MM.1S (cell line): ENCODE measurements around the gene LMAN2L.

ENCODE experiments used
- DNase-seq: peaks from one replicate; pipeline ENCODE4 v3.0.0-alpha.2; 2015
- H2AFZ ChIP-seq: fragments of 300-600 bp; sonication (generic); 2 replicates; pipeline ENCODE4 v1.6.0; 2016; ENCODE audit warnings: antibody characterized with exemption, low read length
- H3F3A ChIP-seq: fragments of 300-600 bp; sonication (generic); 2 replicates; pipeline ENCODE4 v1.6.1; 2016; ENCODE audit warnings: mild to moderate bottlenecking, antibody characterized with exemption, low read length, moderate library complexity, mixed read lengths; ENCODE audit not compliant: insufficient read depth
- H3K27ac ChIP-seq: fragments of 300-600 bp; sonication (generic); 2 replicates; pipeline ENCODE4 v1.5.1; 2016; ENCODE audit warnings: mild to moderate bottlenecking, low read length
- H3K27me3 ChIP-seq: fragments of 300-600 bp; sonication (generic); replicated peaks from 2 replicates; pipeline ENCODE4 v1.6.0; 2016; ENCODE audit warnings: low read length; ENCODE audit not compliant: insufficient read depth
- H3K36me3 ChIP-seq: fragments of 300-600 bp; sonication (generic); replicated peaks from 2 replicates; pipeline ENCODE4 v1.6.1; 2016; ENCODE audit warnings: mild to moderate bottlenecking, low read length, mixed read lengths; ENCODE audit not compliant: insufficient read depth
- H3K4me1 ChIP-seq: fragments of 300-600 bp; sonication (generic); 2 replicates; pipeline ENCODE4 v1.6.1; 2016; ENCODE audit warnings: low read length, mixed read lengths
- H3K4me2 ChIP-seq: fragments of 300-600 bp; sonication (generic); 2 replicates; pipeline ENCODE4 v1.6.0; 2016; ENCODE audit warnings: low read depth, low read length
- H3K4me3 ChIP-seq: fragments of 300-600 bp; sonication (generic); 2 replicates; pipeline ENCODE4 v1.5.1; 2016; ENCODE audit warnings: low read length, mixed read lengths
- H3K79me2 ChIP-seq: fragments of 300-600 bp; sonication (generic); 2 replicates; pipeline ENCODE4 v1.6.1; 2016; ENCODE audit warnings: mixed run types, low read length, mixed read lengths
- H3K9ac ChIP-seq: fragments of 300-600 bp; sonication (generic); 2 replicates; pipeline ENCODE4 v1.6.1; 2016; ENCODE audit warnings: low read length, mixed read lengths
- H3K9me2 ChIP-seq: fragments of 300-600 bp; sonication (generic); replicated peaks from 2 replicates; pipeline ENCODE4 v1.6.1; 2016; ENCODE audit warnings: mild to moderate bottlenecking, low read length, mixed read lengths; ENCODE audit not compliant: insufficient read depth
- H3K9me3 ChIP-seq: fragments of 300-600 bp; sonication (generic); replicated peaks from 2 replicates; pipeline ENCODE4 v1.6.1; 2016; ENCODE audit warnings: mild to moderate bottlenecking, low read length, mixed read lengths; ENCODE audit not compliant: insufficient read depth
- H4K20me1 ChIP-seq: fragments of 300-600 bp; sonication (generic); 2 replicates; pipeline ENCODE4 v1.6.1; 2016; ENCODE audit warnings: mild to moderate bottlenecking, low read length, moderate library complexity, mixed read lengths; ENCODE audit not compliant: insufficient read depth
- CTCF ChIP-seq: fragments of 300-600 bp; sonication (generic); IDR thresholded peaks from 2 replicates; pipeline ENCODE4 v1.5.1; 2016; ENCODE audit warnings: antibody characterized with exemption, low read length, mixed read lengths
- EZH2 ChIP-seq: fragments of 300-600 bp; sonication (generic); optimal IDR thresholded peaks from 2 replicates; pipeline ENCODE3; 2017; ENCODE audit warnings: low read depth, mild to moderate bottlenecking, antibody characterized with exemption, low read length, mixed read lengths
- EZH2phosphoT487 ChIP-seq: fragments of 300-600 bp; sonication (generic); IDR thresholded peaks from 2 replicates; pipeline ENCODE4 v1.6.1; 2018; ENCODE audit warnings: antibody characterized with exemption, low read length

Gene LMAN2L

GRCh38 chr2:96698221-96698861 is 41.5 kb downstream of the LMAN2L start:
- no peak for TF ChIP-seq EZH2phosphoT487
- no peak for TF ChIP-seq EZH2
- TF ChIP-seq CTCF, result no peak
- Histone ChIP-seq H3K79me2 (no peaks in the 10 kb centered on the region), H3K4me1 (no peaks in the 10 kb centered on the region), H3K9me3 (no peaks in the 10 kb centered on the region), H3K36me3 (no peaks in the 10 kb centered on the region), H3K27ac (no peak overlapping the region), H3K4me3 (no peak overlapping the region), H3F3A (no peaks in the 10 kb centered on the region), H3K4me2 (no peak overlapping the region), H4K20me1 (no peaks in the 10 kb centered on the region), H3K27me3 (no peaks in the 10 kb centered on the region), H3K9me2 (no peaks in the 10 kb centered on the region), H2AFZ (no peak overlapping the region), H3K9ac (no peak overlapping the region)
- no peak for DNase-seq

- no peaks in the 10 kb centered on the region for H4K20me1 ChIP-seq
- H2AFZ ChIP-seq, result no peak overlapping the region
- no peak overlapping the region for H3K4me3 ChIP-seq
- TF ChIP-seq EZH2, result no peak
- TF ChIP-seq CTCF, result no peak
- TF ChIP-seq EZH2phosphoT487, result no peak
- no peak for DNase-seq
- no peak overlapping the region for H3K9ac ChIP-seq
- H3K4me2 ChIP-seq, result no peak overlapping the region
- no peaks in the 10 kb centered on the region for H3K9me2 ChIP-seq
- no peaks in the 10 kb centered on the region for H3F3A ChIP-seq
- H3K36me3 ChIP-seq, result no peaks in the 10 kb centered on the region
- no peaks in the 10 kb centered on the region for H3K79me2 ChIP-seq
- no peaks in the 10 kb centered on the region for H3K27me3 ChIP-seq
- no peak overlapping the region for H3K27ac ChIP-seq
- H3K4me1 ChIP-seq, result no peaks in the 10 kb centered on the region
- no peaks in the 10 kb centered on the region for H3K9me3 ChIP-seq
Observed at GRCh38 chr2:96697476-96697875, 42.4 kb downstream of the LMAN2L start.

DNA sequence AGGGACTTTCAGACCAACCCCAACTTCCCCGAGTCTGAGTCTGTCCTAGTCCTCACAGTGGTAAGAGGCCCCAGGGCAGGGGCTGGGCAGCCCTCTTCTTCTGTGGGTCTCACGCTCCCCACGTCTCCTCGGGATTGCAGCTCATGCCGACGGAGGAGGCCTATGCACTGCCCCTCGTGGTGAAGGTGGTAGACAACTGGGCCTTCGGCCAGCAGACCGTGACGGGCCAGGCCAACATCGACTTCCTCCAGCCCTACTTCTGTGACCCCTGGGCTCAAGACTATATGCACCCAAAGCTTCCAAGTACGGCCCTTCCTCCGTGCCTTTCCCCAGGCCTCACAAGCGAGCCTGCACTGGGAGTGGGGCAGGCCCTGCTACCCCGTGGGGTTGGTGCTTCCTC is 44.3 kb downstream of the LMAN2L start:
- Histone ChIP-seq H3K36me3 (no peaks in the 10 kb centered on the region), H4K20me1 (no peaks in the 10 kb centered on the region), H3K4me2 (no peak overlapping the region), H3K79me2 (no peaks in the 10 kb centered on the region), H2AFZ (no peak overlapping the region), H3K9me3 (no peaks in the 10 kb centered on the region), H3K4me1 (no peaks in the 10 kb centered on the region), H3F3A (no peaks in the 10 kb centered on the region), H3K4me3 (no peak overlapping the region), H3K27ac (no peak overlapping the region), H3K27me3 (no peaks in the 10 kb centered on the region), H3K9ac (no peak overlapping the region), H3K9me2 (no peaks in the 10 kb centered on the region)
- TF ChIP-seq CTCF (no peak), EZH2phosphoT487 (no peak), EZH2 (no peak)
- no peak for DNase-seq
